Left forelimb (tissue), 1 donor: ENCODE measurements around the gene MAGI1.

Experiments used
- DNase-seq: peaks from one replicate; pipeline ENCODE4 v3.0.0-alpha.2; 2018; ENCODE audit warnings: low spot score

Gene MAGI1

DNA sequence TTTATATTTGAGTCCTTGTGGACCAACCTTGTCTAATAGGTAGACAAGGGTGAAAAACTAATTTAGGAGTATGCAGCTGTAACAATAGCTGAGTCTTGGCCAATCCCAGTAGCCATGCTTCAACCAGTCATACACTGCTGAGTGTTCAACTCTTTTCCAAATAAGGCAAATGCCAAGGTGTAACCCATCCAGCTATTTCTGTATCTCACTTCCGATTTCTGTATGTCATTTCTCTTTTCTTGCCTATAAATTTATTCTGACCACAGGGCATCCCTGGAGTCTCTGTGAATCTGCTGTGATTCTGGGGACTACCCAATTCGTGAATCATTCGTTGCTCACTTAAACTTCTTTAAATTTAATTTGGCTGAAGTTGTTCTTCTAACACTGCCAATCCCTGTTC is 93.2 kb downstream of the MAGI1 start:
- DNase-seq = no peak

DNA sequence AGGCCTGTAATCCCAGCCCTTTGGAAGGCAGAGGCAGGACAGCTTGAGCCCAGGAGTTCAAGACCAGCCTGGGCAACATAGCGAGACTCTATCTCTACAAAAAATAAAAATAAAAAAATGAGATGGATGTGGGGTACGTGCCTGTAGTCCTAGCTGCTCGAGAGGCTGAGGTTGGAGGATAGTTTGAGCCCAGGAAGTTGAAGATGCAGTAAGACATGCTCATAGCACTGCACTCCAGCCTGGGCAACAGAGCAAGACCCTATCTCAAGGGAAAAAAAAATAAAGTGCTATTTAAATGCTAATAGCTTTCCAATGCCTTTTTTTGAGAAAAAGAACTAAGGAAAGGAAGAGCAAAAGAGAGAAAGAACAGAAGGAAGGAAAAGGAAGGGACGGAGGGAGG is 94.5 kb downstream of the MAGI1 start:
- no peak for DNase-seq

DNA sequence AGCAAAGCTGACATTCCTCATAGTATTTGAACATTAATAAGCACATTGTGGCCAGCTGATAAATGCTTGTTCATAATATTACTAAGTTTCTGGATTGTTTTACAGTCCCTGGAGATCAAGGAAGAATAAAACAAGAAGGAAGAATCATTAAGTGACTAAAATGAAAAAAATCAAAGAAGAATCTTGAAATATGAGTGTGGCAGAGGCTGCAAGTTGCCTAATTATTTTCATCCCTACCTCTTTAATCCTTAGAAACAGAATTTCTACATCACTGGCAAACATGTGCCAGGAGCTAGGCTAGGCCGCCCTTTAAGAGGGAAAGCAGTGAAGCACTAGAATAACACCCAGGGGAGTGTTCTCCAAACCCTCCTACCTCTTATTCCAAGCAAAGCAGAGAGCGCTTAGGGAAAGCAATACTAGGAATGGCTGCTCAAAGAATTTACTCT is 98.9 kb downstream of the MAGI1 start:
- DNase-seq = no peak

DNA sequence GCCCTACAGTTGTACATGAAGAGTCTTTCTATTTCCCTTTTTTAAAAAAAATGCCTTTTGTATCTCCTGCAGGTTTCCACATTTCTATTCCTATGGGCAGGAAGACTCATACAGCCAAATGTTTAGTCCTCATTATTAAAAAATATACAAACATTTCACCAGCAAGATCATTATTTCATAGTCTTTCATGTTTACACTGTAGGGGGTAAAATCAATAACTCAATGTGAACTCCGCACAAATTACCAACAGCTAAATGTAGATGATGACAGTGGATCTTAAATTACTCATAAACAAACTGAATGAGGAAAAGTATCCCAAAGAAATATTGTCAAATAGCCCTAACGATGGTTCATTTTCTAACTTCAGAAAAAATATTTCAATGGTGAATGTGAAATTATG is 99.5 kb downstream of the MAGI1 start:
- no peak for DNase-seq

DNA sequence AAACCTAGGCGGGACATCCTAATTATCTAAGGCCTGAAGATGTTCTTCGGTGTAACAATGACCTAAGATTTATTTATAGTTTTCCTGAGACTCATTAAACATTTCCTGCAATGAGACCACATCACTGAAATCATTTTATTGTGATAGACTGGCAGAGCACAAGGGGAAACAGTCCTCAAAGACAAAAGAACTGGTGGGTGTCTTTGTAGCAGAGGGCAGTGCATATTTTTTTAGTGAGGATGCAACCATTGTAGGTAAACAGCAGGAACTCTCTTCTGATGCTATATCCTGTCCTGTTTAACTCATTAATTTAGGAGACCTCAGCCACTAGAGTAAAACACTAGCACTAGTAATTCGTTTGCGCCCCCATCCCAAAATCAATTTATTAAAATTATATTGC is 100.0 kb downstream of the MAGI1 start:
- DNase-seq = no peak

DNA sequence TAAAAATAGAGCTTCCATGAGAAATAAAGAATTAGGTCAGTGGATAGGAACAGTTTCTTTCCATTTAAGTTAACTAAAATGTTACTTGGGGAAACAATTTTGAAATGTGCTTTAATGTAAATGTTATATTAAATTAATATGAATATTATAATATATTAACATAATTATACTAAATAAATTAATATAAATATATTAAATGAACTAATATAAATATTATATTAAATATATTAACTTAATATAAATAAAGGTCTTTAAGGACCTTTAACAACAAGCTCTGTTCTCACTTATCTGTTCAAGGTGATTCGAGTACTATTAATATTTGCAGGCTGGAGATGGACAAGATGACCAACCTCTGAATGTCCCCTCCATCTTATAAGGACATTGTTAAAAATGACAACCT is 100.6 kb downstream of the MAGI1 start:
- no peak for DNase-seq

DNA sequence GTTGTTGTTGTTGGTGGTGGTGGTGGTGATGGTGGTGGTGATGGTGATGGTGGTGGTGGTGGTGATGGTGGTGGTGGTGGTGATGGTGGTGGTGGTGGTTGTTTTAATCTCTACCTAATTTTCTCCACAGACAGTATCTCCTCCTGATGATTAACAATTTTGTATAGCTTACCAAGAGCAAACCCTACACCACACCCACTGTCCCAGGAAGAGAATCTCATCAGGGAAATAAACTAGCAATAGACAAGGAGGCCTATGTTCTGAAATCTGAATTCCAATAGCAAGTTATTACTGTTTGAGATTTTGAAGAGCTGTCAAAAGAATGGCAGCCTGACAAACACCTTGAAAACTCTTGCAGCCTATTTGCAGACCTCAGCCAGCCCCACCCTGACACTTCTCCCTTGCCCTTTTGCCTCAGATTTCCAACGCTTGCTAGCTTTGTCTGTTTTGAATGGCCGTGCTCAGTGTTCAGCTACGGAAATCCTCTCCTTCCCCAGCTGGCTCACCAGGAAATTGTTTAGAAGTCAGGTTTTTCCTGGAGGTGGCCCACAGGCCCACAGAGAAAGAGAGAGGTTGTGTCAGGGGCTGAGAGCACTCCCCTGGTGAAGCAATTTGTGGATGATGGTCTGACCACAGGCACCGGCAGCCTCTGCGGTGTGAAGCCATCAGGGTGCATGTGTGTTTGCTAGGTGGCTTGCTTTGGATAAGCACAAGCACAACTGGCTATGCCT is 101.6 kb downstream of the MAGI1 start:
- no peak for DNase-seq

DNA sequence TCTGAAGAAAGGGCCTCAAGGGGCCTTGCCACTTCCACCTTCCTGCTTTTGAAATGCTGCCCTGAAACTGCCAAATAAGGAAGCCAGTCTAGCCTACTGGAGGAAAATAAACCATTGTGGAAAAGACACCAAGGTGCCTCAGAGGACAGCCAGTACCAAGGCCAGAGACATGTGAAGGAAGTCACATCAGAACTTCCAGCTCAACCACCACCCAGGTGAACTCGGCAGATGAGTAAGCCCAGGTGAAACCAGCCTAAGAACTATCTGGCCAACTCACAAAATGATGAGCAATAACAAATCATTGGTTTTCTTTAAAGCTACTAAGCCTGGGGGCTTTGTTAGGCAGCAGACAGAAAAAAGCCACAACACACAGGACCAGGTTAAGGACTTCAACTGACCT is 103.0 kb downstream of the MAGI1 start:
- no peak for DNase-seq

DNA sequence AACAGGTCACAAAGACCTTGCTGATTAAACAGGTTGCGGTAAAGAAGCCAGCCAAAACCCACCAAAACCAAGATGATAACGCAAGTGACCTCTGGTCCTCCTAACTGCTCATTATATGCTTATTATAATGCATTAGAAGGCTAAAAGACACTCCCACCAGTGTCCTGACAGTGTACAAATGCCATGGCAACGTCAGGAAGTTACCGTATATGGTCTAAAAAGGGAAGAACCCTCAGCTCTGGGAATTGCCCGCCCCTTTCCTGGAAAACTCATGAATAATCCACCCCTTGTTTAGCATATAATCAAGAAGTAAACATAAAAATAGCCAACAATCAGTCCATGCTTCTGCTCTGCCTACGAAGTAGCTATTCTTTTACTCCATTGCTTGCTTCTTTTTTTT is 108.1 kb downstream of the MAGI1 start:
- no peak for DNase-seq

DNA sequence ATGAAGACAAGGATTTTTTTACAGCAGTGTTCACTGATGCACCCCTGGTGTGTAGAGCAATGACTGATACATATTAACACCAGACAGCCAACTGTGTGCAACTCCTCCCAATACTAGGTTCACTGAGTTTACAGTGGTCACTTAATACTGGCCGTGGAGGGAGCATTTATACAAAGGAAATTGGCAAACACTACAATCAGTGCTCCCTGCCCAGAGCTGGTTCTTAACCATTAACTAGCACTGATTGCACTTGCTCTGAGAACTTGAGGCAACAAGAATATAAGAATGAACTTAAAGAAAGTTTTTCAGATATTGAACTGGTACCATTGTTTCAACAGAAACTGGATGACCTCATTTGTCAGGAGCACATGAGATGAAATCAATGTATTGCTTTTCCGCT is 110.6 kb downstream of the MAGI1 start:
- no peak for DNase-seq

DNA sequence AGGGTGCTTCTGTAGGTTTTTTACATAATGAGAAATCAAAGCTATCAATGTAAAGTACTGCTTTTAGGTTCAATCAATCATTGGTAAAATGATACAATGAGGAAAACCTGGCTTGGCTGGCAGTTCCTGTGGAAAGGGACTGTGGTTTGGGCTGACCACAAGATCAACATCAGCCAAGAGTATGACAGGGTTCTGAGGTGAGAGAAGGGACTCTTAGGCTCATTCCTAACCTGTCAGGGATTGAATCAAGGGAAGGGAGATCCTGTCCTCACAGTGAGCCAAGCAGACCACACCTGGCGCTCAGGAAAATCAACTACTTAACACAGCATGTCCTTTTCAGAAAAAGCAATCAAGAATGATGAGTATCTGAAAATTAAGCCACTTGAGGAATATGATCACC is 111.1 kb downstream of the MAGI1 start:
- no peak for DNase-seq

DNA sequence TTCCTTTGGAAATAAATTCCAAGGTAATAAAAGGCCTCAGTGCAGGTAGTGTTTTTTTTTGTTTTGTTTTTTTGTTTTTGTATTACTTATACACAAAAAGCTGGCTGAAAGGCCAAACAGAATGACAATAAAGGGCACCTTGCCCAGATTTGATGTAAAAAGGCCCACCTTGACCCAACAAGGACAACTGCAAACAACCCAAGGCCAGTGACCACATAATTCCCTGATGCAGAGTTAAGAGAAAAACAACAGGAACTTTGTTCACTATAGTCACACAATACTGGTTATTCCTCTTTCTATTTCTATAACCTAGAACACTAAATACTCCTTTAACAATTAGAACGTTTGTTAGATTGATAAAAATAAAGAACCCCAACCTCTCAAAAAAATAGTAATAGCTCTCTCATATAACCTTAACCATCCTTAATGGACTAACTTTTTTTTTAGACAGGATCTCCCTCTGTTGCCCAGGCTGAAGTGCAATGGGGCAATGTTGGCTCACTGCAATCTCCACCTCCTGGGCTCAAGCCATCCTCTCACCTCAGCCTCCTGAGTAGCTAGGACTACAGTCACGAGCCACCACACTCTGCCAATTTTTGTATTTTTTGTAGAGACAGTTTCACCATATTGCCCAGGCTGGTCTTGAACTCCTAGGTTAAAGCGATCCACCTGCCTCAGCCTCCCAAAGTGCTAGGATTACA is 113.3 kb downstream of the MAGI1 start:
- DNase-seq = no peak

DNA sequence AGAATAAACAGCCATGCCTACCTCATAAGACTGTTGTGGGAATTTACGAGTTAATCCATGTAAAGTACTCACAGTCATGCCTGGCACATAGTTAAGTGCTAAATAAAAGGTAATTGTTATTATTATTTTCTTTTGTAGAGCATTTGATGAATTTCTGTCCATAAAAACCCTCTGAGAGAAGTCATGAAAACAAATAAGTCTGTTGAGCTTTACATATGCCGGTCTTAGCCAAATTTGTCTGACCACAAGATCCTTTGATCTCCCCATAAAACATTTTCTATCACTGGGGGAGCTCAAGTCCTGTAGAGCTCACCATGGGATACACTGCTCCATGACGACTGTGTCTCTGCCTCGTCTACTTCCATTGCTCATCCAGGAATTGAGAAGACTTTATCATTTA is 114.0 kb downstream of the MAGI1 start:
- no peak for DNase-seq

DNA sequence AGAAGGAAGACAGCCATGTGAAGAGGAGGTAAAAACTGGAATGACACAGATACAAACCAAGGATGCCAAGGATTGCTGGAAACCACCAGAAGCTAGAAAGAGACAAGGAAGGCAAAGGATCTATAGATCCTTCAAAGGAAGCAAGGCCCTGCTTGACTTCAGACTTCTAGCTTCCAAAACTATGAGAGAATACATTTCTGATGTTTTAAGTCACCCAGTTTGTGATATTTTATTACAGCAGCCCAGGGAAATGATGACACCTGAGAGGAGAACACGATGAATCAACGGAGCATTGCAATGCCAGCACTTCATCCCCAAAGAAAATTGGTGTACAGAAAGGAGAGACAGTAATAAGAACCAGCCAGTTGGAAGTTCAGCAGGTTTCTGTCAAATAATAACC is 116.3 kb downstream of the MAGI1 start:
- no peak for DNase-seq

DNA sequence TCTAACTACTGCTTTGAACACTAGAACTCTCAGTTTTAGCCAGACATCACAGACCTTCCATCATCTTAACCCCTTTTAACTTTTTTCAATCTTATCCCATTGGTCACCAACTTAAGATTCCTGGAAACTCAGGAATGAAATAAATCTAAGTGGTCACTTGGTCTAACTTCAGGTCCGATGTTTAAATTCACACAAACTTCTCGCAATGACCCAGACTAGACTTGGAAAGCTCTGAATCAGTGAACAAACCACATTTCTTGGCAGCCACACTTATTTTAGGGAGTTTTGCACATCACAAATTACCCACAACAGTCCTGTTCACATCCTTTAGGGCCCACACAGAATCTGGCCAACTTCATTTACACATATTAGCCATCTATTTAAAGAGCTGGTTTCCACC is 118.9 kb downstream of the MAGI1 start:
- DNase-seq = no peak

DNA sequence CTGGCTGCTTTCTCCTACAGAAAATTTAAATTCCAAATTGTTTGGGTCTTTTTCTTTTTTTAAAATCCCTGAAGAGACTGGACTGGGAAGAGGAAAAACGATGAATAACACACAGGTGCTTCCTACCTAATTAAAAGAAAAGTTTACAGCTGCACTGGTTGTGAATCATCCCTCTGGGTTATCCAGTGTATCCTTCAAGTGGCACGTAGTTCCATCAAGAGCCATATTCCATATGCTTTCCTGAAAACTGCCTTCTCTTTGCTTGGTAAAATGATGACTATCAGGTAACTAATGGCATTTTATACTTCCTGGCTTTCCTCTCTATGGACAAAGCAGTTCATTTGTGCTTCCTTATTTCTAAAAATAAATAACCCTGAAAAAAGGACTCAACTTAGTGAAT is 123.2 kb downstream of the MAGI1 start:
- DNase-seq = no peak

DNA sequence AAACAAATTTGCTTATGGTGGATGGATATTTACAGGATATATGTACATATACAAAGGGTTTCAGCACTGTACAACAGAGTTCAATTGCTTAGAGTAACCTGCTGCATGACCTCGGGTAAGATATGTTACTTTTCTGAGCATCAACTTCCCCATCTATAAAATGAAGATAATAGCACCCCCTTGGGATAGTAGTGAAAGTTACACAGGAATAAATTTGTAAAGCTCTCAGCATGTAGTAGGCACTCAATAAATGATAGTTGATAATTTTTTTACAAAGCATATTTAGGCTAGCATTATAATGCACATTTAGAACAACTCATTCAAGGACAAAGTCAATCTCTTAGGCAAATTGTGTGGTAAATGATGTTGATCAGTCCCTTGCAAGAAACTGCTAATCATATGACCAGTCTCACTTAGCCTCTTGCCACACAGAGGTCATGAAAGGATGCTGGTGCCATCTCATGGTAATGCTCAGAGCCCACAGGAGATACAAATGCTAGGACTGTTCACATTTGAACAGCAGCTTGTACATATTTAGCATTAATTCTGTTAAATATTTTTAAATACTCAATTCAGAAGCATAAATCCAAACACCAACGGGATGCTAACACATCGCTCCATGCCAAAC is 123.9 kb downstream of the MAGI1 start:
- DNase-seq = no peak

DNA sequence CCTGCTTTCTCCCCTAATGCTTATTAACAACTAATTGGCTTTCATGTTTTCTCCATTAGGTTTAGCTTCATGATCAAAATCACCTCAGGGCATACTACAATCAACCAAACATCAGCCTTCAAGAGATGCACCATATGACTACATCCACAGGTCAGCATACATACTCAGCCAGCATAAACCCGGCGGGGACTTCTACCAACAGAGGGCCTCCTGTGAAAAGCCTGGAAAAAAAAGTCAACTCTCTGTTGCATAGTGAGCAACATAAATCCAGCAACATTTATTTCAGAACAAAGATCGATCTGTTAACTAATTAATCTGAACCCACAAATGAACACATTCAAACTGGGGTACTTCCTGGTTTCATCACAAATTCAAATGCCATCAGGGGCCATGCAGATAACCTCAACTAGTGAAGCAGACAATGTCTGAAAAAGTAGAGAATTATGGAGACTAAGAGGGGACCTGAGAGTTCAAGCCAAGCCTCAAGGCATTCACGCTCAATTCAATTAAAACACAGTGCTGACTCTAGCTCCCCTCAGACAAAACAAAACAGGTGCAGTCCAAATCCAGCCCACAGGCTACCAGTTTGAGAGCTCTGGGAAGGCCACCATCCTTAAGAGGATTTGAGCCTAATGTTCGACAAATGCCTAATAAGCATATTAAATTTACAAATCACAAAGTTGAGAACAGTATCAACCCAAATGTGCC is 124.5 kb downstream of the MAGI1 start:
- DNase-seq = no peak

DNA sequence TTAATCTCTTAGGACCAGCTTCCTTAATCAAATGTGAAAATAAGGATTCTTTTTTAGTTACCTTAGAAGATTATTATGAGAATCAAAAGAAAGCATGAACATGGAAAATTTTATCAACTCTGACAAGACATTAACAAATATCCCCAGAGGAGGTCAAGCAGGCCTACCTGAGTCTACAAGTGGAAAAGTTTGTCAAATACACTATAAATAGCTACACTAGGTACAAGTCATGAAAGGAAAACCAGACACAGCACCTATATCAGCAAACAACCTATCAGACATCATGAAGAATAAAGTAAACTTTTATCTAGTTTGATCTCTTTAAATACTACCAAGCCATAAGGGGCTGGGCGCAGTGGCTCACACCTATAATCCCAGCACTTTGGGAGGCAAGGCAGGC is 126.1 kb downstream of the MAGI1 start:
- no peak for DNase-seq

DNA sequence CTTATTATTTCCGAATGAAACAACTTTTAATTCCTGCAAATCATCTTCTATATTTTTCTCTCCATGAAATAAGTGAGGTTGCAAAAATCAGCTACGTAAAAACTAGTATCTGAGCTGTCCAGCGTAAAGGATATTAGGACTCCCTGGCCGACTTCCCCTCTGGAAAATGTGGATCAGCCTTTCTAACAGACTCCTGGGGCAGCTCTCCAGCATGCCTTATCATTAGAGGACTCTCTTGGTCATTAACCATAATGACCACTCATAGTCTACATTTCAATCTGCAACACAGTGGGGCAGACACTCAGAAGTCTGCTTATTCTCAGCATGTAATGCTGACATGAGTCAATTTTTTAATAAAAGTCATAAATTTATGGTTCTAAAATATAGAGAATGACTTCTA is 130.1 kb downstream of the MAGI1 start:
- DNase-seq = no peak

DNA sequence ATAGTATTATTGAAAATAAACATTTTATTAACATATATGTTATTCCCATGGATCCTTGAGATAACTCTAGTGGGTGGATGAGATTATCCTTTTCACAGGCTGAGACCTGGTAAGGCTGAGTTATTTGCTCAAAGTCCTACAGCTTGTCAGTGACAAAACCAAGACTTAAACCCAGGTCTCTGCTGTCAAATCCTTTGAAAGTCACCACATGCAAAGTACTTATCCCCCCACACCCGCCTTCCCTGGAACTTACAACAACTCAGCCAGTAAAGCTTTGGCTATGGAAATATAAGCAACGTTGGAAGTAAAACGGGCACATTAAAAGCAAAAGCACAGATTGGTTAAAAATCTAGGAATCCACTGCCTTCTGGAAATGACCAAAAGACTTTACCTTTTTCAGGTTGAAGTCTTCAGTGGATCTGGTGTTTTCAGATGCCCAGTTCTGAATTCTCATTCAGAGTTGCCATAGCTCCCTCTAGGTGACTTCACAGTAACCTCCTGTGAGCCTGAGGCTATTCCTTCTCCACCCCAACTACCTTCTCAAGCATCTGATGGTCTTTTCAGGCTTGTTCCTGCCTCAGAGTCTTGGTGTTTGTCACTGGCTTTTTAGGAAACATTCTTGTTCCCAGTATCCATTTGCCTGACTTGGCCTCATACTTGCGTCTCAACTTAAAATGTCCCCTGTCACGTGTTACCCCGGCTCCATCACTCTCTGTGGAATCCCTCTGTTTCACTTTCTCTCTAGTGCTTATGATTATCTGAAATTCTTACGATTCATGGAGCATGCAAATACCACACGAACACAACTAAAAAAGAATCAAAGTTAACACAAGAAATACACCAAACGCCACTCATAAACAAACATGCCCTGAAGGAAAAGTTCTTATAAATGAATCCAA is 131.2 kb downstream of the MAGI1 start:
- no peak for DNase-seq

DNA sequence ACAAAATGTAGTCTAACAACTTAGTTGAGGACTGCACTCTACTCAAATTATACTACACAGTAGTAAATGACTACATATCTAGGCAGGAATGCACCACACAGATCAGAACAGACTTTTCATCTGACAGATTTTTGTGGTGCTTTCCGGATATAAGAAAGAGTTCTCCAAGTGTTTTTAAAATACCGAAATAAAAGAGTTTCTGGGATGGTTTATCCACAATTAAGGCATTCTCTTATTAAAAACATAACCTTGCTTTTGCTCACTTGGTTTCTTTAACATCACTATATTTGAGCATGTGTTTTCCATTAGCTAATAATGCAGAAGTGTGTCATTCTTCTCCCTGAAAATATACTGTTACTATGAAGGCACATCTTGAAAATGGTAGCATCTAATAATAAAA is 132.9 kb downstream of the MAGI1 start:
- DNase-seq = no peak
